Esophagus muscularis mucosa (tissue), 4 donors: ENCODE results near the gene AUTS2. TPM values are rescaled to one million over a fixed set of nuclear protein-coding genes. Genes with fewer than 3 reads are reported as not detected.

Source experiments
- DNase-seq: peaks from one replicate; pipeline ENCODE4 v3.0.0-alpha.2; 2017; ENCODE audit errors: extremely low spot score
- H3K27ac ChIP-seq, 4 donors: fragments of 200-600 bp; sonication (generic); replicated peaks in 1 of 4; 1 replicate in 3 of 4; 2 replicates in 1 of 4; pipeline ENCODE4 v1.5.1; 2016 to 2019; ENCODE audit warnings: mild to moderate bottlenecking in 1 of 4
- H3K27me3 ChIP-seq, 4 donors: fragments of 200-600 bp; sonication (generic); one replicate each; pipeline versions ENCODE4 v1.5.1 to v1.6.0; 2016 to 2019
- H3K36me3 ChIP-seq, 4 donors: fragments of 200-600 bp; sonication (generic); one replicate each; pipeline ENCODE4 v1.5.1; 2016 to 2019
- H3K4me1 ChIP-seq, 4 donors: fragments of 200-600 bp; sonication (generic); one replicate each; pipeline ENCODE4 v1.5.1; 2016 to 2019
- H3K4me3 ChIP-seq, 4 donors: fragments of 200-600 bp; sonication (generic); 1 replicate in 2 of 4; 2 replicates in 2 of 4; pipeline ENCODE4 v1.5.1; 2016 to 2019; ENCODE audit warnings: mild to moderate bottlenecking in 4 of 4, moderate library complexity in 1 of 4
- H3K9me3 ChIP-seq, 4 donors: fragments of 200-600 bp; sonication (generic); 1 replicate in 3 of 4; 2 replicates in 1 of 4; pipeline ENCODE4 v1.5.1; 2016 to 2019
- CTCF ChIP-seq, 3 experiments: fragments of 200-600 bp in 2 of 3; fragments of 450-650 bp in 1 of 3; sonication (generic) in 2 of 3; IDR thresholded peaks; one replicate each; pipeline ENCODE4 v1.5.1; 2017 to 2019; ENCODE audit warnings: antibody characterized with exemption in 3 of 3, mild to moderate bottlenecking in 2 of 3, moderate library complexity in 1 of 3
- EP300 ChIP-seq: sonication (generic); formaldehyde crosslinking; IDR thresholded peaks from one replicate; pipeline ENCODE4 v1.6.1; 2017; ENCODE audit warnings: antibody characterized with exemption
- POLR2A ChIP-seq: fragments of 450-650 bp; IDR thresholded peaks from one replicate; pipeline ENCODE4 v1.6.1; 2017; ENCODE audit warnings: antibody characterized with exemption, moderate library complexity, mild to moderate bottlenecking, low read depth
- POLR2AphosphoS5 ChIP-seq, 2 donors: sonication (generic); formaldehyde crosslinking; IDR thresholded peaks; one replicate each; pipeline ENCODE4 v1.6.1; 2017; ENCODE audit warnings: antibody characterized with exemption in 2 of 2
- WGBS: methylation state at CpG from one replicate; pipeline ENCODE4 v1.1.5; 2018; 5-methylcytosine and 5-hydroxymethylcytosine counted together
- intact Hi-C: fragments of 100-400 bp; cut with DNase I; formaldehyde crosslinking; loops from one replicate; pipeline ENCODE4 v1.15.1; 2023
- total RNA-seq, 4 donors: library from RNA; depleted of rRNA; stranded (reverse); fragments of >200 nt; gene quantifications; one replicate each; pipeline versions ENCODE4 v1.1.0 to v1.2.1, GENCODE V29; 2016

The AUTS2 gene
- total RNA-seq, 4 donors from 2014 or later: 18.5 to 44.9 (median 34.2) TPM

DNA sequence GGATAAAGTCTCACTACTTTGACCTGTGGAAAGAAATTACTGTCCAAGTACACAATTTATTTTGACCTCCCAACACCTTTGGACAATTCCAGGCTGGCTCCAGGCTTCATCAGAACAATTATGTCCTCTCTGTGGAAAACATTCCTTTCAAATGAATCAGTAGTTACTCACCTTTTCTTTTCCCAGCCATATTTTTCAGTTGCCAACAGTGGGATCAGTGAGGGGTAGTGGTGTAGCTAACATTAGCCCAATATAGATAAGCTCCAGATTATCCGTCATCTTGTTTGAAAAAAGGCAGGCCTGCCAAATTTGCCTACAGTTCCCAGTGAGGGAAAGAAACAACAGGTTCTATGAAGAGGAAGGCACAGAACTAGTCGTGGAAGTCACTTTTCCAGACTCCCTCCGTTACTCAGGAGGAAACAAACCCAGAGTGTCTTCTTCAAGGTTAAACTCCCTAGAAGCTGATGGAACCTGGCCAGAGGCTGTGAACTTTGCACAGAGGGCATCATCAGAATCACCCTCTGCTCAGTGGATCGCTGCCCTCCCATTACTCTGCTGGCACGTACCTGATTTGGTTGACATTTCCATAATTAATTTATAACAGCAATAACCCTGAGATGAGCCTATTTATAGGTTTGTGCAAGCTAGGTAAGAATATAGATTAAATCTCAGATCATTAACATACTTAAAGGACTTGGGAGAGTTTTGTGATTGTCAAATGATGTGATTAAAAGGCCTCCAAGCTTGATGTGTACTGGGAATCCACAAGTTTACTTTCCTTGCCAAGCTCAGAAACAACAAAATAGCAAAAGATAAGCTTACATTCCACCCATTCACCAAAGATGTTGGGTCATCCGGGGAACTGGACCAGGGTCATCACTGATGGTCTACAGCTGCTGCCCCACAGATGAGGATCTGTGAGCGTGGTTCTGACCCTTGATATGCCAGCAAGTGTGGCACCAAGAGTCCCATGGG lies 879.0 kb downstream of the AUTS2 start:
- 70% methylated on average over 7 of the region's 7 CpGs for WGBS
- TF ChIP-seq EP300: no peak
- TF ChIP-seq POLR2A: no peak
- no peak for TF ChIP-seq POLR2AphosphoS5 (IDR thresholded peaks at IDR 0.05)
- TF ChIP-seq CTCF (IDR thresholded peaks at IDR 0.05): no peak
- Histone ChIP-seq H3K4me3 (no peak overlapping the region), H3K4me1 (peaks cover 14 to 29% (median 18%) of the 10 kb centered on the region in 4 donors), H3K36me3 (no peaks in the 10 kb centered on the region), H3K9me3 (no peaks in the 10 kb centered on the region), H3K27me3 (no peaks in the 10 kb centered on the region), H3K27ac (no peak overlapping the region)
- intact Hi-C loops: no loop called here
- no peak for DNase-seq

- H3K9me3 ChIP-seq: no peaks in the 10 kb centered on the region
- peaks cover 14 to 26% (median 18%) of the 10 kb centered on the region in 4 donors for H3K4me1 ChIP-seq
- no peak overlapping the region for H3K27ac ChIP-seq
- TF ChIP-seq EP300: no peak
- no peak for TF ChIP-seq POLR2AphosphoS5 (IDR thresholded peaks at IDR 0.05)
- TF ChIP-seq POLR2A: no peak
- TF ChIP-seq CTCF (IDR thresholded peaks at IDR 0.05): no peak
- WGBS: 98% methylated on average over 15 of the region's 15 CpGs
- no peaks in the 10 kb centered on the region for H3K36me3 ChIP-seq
- intact Hi-C loops: no loop called here
- H3K27me3 ChIP-seq: no peaks in the 10 kb centered on the region
- H3K4me3 ChIP-seq: no peak overlapping the region
- DNase-seq: no peak
Measured at GRCh38 chr7:70479153-70480021, 881.1 kb downstream of the AUTS2 start.

DNA sequence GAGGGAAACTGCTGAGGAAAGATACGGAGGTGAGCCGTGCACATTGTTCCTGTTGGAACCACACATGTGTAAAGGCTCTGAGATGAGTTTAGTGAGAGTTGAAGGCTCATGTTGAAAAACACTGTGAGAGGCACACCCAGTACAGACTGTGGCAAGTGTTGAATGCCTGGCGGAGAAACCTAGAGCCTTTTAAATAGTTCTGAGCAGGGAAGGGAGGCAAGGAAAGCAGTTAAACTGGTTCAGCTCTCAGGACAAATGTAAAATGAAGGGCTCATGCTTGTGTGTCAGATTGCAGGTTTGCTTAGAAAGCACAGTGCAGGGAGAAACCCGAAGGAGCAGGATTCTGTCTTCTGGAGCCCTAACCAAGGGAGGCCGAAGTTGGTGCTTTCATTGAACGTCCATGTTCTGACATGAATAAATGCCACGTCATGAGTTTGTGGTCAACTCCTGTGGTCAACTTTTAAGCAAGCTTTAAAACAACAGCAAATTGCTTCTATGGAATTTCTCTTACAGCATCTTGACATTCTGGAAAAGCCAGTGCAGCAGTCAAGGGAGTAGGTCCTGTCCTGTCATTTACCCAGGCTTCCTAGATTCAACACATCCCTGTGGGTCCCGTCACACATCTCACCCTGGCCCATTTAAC lies 882.8 kb downstream of the AUTS2 start:
- Histone ChIP-seq H3K36me3 (no peaks in the 10 kb centered on the region), H3K4me1 (peaks cover 14 to 16% (median 15%) of the 10 kb centered on the region in 4 donors), H3K9me3 (no peaks in the 10 kb centered on the region), H3K4me3 (no peak overlapping the region), H3K27me3 (no peaks in the 10 kb centered on the region), H3K27ac (no peak overlapping the region)
- no peak for DNase-seq
- no peak for TF ChIP-seq POLR2AphosphoS5 (IDR thresholded peaks at IDR 0.05)
- no peak for TF ChIP-seq CTCF (IDR thresholded peaks at IDR 0.05)
- no peak for TF ChIP-seq POLR2A
- no peak for TF ChIP-seq EP300
- intact Hi-C loops: no loop called here
- WGBS: 95% methylated on average over 8 of the region's 8 CpGs

GRCh38 chr7:70481570-70482123 lies 883.4 kb downstream of the AUTS2 start:
- Histone ChIP-seq H3K27ac (no peak overlapping the region), H3K27me3 (no peaks in the 10 kb centered on the region), H3K36me3 (no peaks in the 10 kb centered on the region), H3K4me3 (no peak overlapping the region), H3K4me1 (peaks cover 8 to 10% (median 9%) of the 10 kb centered on the region in 4 donors), H3K9me3 (no peaks in the 10 kb centered on the region)
- TF ChIP-seq EP300 (no peak), POLR2A (no peak), CTCF (IDR thresholded peaks at IDR 0.05) (no peak), POLR2AphosphoS5 (IDR thresholded peaks at IDR 0.05) (no peak)
- no peak for DNase-seq
- WGBS: 92% methylated on average over 8 of the region's 8 CpGs
- intact Hi-C loops: no loop called here
